ENCODE results near the gene KCNJ3. TPM values are rescaled to one million over a fixed set of nuclear protein-coding genes. Genes with fewer than 3 reads are reported as not detected.

Gene KCNJ3
- total RNA-seq, 1 donor from 2014 or later: 3.6 TPM

GRCh38 chr2:154771664-154772284, 73.3 kb downstream of the KCNJ3 start:
- H3K27ac Mint-ChIP-seq (ENCODE audit: unreplicated experiment): no peak overlapping the region
- H3K4me3 Mint-ChIP-seq (ENCODE audit: unreplicated experiment): no peak overlapping the region
- DNase-seq: no peak
- H3K4me1 Mint-ChIP-seq (ENCODE audit: low read depth, unreplicated experiment): peaks cover 2% of the 10 kb centered on the region
- no peaks in the 10 kb centered on the region for H3K27me3 Mint-ChIP-seq (ENCODE audit: unreplicated experiment)
- peaks cover 7% of the 10 kb centered on the region for H3K36me3 Mint-ChIP-seq (ENCODE audit: unreplicated experiment)
- H3K9me3 Mint-ChIP-seq (ENCODE audit: unreplicated experiment): no peaks in the 10 kb centered on the region
- TF ChIP-seq CTCF (IDR thresholded peaks at IDR 0.05; ENCODE audit: partially characterized antibody, unreplicated experiment): no peak

GRCh38 chr2:154776825-154777224, 78.3 kb downstream of the KCNJ3 start:
- Mint-ChIP-seq H3K27me3 (ENCODE audit: unreplicated experiment) (no peaks in the 10 kb centered on the region), H3K9me3 (ENCODE audit: unreplicated experiment) (no peaks in the 10 kb centered on the region), H3K36me3 (ENCODE audit: unreplicated experiment) (no peaks in the 10 kb centered on the region), H3K27ac (ENCODE audit: unreplicated experiment) (no peak overlapping the region), H3K4me3 (ENCODE audit: unreplicated experiment) (no peak overlapping the region), H3K4me1 (ENCODE audit: low read depth, unreplicated experiment) (no peaks in the 10 kb centered on the region)
- DNase-seq: no peak
- TF ChIP-seq CTCF (IDR thresholded peaks at IDR 0.05; ENCODE audit: partially characterized antibody, unreplicated experiment): no peak

GRCh38 chr2:154794406-154794805, 95.9 kb downstream of the KCNJ3 start:
- Mint-ChIP-seq H3K4me3 (ENCODE audit: unreplicated experiment) (no peak overlapping the region), H3K27me3 (ENCODE audit: unreplicated experiment) (peaks cover 2% of the 10 kb centered on the region)
- TF ChIP-seq CTCF (IDR thresholded peaks at IDR 0.05; ENCODE audit: partially characterized antibody, unreplicated experiment): no peak

GRCh38 chr2:154795651-154796050, 97.2 kb downstream of the KCNJ3 start:
- Mint-ChIP-seq H3K4me3 (ENCODE audit: unreplicated experiment) (no peak overlapping the region), H3K27ac (ENCODE audit: unreplicated experiment) (no peak overlapping the region), H3K36me3 (ENCODE audit: unreplicated experiment) (no peaks in the 10 kb centered on the region), H3K4me1 (ENCODE audit: low read depth, unreplicated experiment) (peaks cover 9% of the 10 kb centered on the region), H3K27me3 (ENCODE audit: unreplicated experiment) (peaks cover 2% of the 10 kb centered on the region), H3K9me3 (ENCODE audit: unreplicated experiment) (peaks cover 2% of the 10 kb centered on the region)
- TF ChIP-seq CTCF (IDR thresholded peaks at IDR 0.05; ENCODE audit: partially characterized antibody, unreplicated experiment): no peak
- no peak for DNase-seq

More at GRCh38 chr2:154794406-154794805, 95.9 kb downstream of the KCNJ3 start:
- Mint-ChIP-seq H3K36me3 (ENCODE audit: unreplicated experiment) (no peaks in the 10 kb centered on the region), H3K27ac (ENCODE audit: unreplicated experiment) (no peak overlapping the region), H3K4me1 (ENCODE audit: low read depth, unreplicated experiment) (peaks cover 9% of the 10 kb centered on the region), H3K9me3 (ENCODE audit: unreplicated experiment) (peaks cover 2% of the 10 kb centered on the region)
- DNase-seq: no peak

- H3K9me3 Mint-ChIP-seq (ENCODE audit: unreplicated experiment): no peaks in the 10 kb centered on the region
- no peak overlapping the region for H3K27ac Mint-ChIP-seq (ENCODE audit: unreplicated experiment)
- no peaks in the 10 kb centered on the region for H3K4me1 Mint-ChIP-seq (ENCODE audit: low read depth, unreplicated experiment)
- H3K36me3 Mint-ChIP-seq (ENCODE audit: unreplicated experiment): peaks cover 5% of the 10 kb centered on the region
- no peak overlapping the region for H3K4me3 Mint-ChIP-seq (ENCODE audit: unreplicated experiment)
- H3K27me3 Mint-ChIP-seq (ENCODE audit: unreplicated experiment): no peaks in the 10 kb centered on the region
- TF ChIP-seq CTCF (IDR thresholded peaks at IDR 0.05; ENCODE audit: partially characterized antibody, unreplicated experiment): no peak
- DNase-seq: no peak
These were observed 106.0 kb downstream of the KCNJ3 start for GRCh38 chr2:154804451-154804850.

Measured in glutamatergic neuron (in vitro differentiated cells).